NCI-H1105 treated with DMSO at 0.1 percent for 48 hours (cell line): ENCODE results near the gene ZNF880.
"Not testable (repeated sequence)": the region's sequence is repeated elsewhere in the genome, so short reads cannot be mapped to it uniquely, and the experiment has no call there.

Source experiments
- DNase-seq: peaks from one replicate; lab custom pipeline; 2025; lab: John Stamatoyannopoulos, UW

Gene ZNF880

DNA sequence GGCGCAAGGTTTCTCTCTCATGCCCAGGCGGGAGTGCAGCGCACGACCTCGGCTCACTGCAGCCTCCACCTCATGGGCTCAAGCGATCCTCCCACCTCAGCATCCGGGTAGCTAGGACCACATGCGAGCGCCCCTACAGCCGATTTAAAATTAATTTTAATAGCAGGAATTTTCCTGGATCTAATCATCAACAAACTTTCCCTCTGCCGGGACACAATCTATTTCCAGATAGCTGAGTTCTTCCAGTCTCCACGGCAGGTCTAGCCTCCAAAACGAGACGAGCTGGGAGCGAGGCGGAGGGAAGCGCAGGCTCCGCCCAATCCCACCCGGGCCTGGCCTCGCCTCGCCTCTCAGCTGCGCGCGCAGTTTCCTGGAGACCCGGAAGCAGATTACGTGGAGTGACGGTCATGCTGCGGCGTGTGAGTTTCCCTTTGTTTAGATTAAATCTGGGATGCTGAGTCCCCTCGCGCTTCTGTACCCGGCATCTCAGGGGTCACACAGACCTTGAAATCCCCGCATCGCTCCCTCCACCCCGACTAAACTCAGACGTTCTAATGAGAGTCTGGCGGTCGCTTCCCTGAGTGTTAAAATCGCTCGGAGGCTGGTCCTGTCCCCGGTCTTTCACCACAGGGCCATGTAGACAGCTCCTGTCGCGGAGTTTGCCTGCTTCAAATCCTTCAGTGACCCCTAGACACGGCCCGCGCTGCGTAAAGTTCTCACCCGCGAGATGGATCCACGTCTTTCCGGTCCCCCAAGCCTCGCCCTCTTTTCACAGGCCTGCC lies at the start of gene ZNF880:
TSS of gene ZNF880 (plus strand) at position 365 of the 782 bp plus-strand sequence. CDS start at position 408, 43 bp downstream.
- no peak for DNase-seq

DNA sequence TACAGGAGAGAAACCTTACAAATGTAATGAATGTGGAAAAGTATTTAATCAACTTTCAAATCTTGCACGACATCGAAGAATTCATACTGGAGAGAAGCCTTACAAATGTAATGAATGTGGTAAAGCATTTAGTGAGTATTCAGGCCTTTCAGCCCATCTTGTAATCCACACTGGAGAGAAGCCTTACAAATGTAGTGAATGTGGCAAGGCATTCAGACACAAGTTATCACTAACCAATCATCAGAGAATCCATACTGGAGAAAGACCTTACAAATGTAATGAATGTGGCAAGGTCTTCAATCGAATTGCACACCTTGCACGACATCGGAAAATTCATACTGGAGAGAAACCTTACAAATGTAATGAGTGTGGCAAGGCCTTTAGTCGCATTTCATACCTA lies 47.3 kb upstream of the ZNF880 start:
- no peak for DNase-seq

DNA sequence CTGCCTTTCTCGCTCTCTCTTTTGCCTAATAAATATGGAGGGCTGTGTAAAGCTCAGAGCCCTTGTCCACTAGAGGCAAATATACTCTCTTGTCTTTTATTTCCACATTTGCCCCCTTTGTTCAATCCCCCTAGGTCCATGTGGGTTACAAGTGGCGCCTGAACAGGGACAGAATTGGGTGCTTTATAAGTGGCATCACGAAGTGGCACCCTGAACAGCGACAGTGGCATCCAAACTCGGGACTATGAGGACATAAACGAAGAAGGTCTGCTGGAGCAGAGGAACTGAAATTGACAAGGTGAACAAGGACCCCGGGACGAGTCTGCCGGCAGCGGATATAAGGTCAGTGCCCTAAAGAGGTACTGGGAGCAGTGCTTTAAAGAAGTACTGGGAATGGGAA lies 38.0 kb upstream of the ZNF880 start:
- no peak for DNase-seq

DNA sequence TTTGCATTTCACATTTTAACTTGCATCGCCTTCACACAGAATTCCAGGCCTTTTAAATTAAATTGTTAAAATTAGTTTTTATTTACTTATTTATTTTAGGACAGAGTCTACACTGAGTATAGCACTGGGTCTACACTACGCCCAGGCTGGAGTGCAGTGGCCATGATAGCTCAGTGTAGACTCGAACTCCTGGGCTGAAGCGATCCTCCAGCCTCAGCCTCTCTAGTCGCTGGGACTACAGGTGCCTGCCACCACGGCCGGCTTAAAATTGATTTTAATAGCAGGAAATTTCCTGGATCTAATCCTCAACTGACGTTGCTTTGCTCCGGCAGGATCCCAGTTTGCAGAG lies 34.0 kb upstream of the ZNF880 start:
- no peak for DNase-seq

DNA sequence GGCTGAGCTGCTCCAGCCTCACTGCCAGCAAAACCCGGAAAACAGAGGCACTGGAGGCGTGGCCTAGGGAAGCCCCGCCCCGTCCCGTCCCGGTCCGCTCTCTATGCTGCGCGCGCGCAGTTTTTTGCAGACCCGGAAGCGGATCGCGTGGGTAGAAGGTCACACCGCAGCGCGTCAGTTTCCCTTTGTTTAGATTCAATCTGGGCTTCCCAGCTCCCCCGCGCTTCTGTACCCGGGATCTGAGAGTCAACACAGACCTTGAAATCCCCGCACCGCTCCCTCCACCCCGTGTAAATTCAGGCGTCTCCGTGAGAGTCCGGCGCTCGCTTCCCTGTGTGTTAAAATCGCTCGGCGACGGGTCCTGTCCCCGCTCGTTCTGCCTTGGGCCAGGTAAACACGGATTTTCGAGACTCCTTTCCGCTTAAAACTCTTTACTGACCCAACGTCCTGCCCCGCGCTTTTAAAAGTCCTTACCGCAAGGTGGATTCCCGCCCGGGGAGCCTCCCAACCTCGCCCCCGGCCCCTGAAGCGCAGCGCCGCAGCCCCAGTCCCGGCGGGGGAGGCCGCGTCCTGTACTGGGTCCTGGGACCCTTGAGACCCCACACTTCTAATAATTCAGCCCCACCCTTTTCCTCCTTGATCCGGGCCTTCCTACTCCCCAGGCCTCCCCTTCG lies 33.5 kb upstream of the ZNF880 start, which contains the start of gene ZNF610:
TSS of gene ZNF610 (plus strand) at position 127 of the 674 bp plus-strand sequence. CDS start 12,930 bp downstream, outside the sequence.
- DNase-seq: peak; percentile 61

DNA sequence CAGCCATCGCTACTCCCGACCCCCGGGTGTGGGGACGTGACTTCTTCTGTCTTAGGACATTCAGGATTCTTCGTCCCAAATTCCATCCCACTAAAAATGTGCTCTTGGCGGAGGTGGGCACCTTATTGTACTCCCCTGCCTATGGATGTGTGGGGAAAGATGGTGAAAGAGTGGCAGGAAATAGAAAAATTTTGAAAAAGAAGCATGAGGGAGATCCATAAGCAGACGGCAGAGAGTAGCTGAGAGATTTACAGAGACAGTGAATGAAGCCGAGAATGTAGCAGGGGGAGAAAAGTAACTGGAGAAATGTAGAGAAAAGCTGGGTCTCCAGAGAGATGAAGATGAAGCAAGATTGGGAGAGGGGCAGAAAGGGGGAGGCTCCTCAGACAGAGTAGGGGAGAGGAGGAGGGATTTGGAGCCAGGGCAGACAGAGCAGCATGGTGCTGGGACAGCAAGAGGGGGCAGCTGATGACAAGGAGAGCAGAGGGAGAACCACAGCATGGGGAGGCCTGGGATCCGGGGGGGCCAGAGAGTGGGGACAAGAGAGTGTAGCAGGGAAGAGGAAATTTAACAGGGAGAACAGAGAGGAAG lies 32.8 kb upstream of the ZNF880 start:
- DNase-seq: no peak

DNA sequence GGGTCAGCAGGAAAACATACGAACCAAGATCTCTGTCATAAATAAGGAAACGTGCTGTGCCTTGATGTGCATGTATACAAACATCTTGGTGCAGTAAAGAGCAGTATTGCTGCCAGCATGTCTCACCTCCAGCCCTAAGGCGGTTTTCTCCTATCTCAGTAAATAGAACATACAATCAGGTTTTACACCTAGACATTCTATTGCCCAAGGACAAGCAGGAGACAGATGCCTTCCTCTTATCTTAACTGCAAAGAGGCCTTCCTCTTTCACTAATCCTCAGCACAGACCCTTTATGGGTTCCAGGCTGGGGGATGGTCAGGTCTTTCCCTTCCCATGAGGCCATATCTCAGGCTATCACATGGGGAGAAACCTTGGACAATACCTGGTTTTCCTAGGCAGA lies 30.7 kb upstream of the ZNF880 start:
- DNase-seq: not testable (repeated sequence)

DNA sequence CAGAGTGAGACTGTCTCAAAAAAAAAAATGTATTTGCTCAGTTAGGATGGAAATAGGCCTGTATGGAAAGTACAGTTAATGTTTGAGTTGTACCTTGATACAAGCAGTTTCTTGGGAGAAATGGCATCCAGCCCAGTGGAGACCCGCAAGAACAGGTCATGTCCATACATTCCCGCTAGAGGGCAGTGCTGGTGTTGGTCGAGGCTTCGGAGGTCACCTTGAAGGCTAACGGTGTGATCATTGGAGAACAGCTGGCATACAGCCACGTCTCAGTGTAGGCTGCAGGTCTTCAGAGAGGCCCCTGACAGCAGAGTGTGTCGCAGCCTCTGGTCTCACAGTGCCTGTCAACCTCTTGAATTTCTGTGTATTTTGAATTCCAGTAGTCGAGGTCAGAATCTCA lies 26.2 kb upstream of the ZNF880 start:
- peak; percentile 77 for DNase-seq

DNA sequence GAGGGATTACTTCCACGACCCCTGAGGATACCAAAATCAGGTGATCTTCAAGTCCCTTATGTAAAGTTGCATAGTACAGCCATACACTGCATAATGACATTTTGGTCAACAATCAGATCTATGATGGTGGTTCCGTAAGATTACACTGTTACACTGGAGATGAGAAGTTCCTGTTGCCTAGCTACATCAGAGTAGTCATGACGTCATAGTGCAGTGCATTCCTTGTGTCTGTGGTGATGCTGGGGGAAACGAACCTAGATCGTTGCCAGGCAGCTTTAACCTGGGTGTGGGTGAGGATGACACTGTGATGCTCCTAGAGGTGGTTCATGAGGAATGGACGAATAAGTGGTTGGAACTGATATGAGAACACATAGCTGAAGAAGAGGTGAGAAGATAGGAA lies 24.6 kb upstream of the ZNF880 start:
- no peak for DNase-seq

DNA sequence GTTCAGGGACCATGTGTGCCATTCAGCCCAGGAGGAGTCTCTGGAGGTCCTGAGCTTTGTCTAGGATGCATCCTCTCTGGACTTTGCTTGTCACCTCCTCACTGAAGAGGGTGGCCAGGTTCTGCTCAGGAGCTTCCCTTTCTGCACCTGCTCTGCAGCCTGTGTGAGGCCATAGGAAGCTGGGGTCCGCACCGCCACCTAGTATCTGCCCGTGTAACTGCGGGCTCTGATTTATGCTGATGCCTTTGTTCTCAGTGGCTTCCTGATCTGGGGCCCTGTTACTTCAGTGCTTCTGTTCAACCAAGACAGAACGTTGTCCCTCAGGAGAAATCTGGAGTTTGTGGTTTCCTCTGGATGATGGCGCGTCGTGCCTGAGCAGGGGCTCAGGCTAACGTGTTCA lies 18.2 kb upstream of the ZNF880 start:
- no peak for DNase-seq

DNA sequence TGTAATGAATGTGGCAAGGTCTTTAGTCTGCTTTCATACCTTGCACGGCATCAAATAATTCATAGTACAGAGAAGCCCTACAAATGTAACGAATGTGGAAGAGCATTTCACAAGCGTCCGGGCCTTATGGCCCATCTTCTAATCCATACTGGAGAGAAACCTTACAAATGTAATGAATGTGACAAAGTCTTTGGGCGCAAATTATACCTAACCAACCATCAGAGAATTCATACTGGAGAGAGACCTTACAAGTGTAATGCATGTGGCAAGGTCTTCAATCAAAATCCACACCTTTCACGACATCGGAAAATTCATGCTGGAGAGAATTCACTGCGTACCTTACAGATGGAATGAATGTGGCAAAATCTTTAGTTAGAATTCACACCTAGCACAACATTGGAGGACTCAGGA lies 3.3 kb upstream of the ZNF880 start:
- DNase-seq: no peak

DNA sequence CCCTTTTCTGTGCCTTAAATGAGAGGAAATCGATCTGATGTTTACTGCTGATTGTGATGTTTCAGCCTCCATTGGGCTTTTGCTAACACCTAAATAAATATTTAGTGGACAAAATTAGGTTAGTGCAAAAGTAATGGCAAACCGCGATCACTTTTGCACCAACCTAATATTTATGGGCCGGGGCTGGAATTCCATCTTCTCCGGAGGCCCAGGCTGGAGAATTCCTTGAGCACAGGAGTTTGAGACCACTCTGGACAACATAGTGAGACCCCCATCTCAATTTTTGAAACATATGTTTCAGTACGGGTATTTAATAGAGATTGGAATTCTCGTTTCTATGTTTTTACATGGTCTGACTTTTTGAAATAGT lies 603 bp downstream of the ZNF880 start:
- DNase-seq: no peak

DNA sequence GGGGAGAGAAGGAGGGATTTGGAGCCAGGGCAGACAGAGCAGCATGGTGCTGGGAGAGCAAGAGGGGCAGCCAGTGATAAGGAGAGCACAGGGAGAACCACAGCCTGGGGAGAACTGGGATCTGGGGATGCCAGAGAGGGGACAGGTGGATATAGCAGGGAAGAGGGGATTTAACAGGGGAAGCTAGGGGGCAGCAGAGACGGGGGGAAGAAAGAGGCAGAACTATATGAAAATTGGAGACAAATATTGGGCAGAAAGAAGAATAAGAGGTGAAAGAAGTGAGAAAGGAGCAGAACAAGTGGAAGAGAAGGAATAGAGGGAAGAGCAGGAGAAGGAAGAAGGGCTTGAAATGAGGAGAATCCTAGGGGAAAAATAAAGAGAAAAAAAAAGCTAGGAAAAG lies 21.4 kb downstream of the ZNF880 start:
- no peak for DNase-seq

DNA sequence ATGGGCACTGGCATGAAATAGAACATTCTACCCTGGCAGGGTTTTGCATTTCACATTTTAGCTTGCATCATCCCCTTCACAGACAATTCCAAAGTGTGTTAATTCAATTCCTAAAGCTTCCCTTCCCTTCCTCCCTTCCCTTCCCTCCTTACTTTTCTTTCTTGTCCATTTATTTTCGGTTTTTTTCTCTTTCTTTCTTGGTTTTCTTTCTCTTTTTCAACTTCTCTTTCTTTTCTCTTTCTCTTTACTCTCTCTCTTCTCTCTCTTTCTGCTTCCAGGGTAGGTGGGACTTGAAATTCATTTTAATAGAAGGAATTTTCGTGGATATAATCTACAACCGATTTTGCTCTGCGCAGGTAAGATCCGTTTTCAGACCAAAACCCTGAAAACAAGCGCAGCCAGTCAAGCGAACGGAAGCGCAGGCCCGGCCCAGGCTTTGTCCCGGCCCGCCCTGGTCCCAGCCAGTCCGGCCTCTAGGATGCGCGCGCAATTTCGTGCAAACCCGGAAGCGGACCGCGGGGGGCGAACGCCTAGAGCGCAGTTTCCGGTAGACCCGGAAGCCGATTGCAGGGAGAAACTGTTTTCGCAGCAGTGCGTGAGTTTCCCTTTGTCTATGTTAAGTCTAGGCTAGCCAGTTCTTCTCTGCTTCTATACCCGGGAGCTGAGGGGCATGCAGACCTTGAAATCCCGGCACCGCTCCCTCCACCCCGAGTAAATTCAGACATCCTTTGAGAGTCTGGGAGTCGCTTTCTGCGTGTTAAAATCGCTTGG lies 27.8 kb downstream of the ZNF880 start, which contains the start of gene ZNF528:
TSS of gene ZNF528 (plus strand) at position 540 of the 771 bp plus-strand sequence. CDS start 4,165 bp downstream, outside the sequence.
- peak; percentile 87 for DNase-seq

DNA sequence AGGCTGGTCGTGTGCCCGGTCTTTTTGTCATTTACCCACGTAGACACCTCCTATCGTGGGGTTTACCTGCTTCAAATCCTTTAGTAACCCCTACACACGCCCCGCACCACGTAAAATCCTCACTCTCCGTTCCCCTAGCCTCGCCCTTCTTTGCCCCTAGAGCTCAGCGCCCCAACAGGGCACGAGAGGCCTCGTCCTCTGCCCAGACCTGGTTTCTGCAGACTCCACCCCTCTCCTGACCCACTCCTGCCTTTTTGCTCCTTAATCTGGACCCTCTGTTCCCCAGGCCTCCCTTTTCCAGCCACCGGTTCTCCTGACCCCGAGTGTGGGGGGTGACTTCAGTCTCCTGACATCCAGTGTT lies 28.3 kb downstream of the ZNF880 start:
- DNase-seq: no peak

DNA sequence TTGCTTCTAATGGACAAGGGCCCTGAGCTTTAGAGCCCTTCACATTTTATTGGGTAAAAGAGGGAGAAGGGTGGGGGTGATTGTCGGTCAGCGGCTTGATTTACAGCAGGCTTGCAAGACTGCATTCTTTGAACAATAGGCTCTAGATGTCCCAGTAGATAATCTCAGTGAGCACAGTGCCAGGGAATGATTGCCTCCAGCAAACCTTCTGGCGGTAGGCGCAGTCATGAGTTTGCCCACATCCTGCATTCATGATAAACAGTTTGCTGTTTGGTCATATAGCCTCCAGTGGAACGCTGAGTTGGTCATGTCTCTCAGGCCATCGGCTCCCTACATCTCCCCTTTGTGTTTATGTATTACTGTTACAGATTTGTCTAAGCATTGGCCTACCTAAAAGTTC lies 40.6 kb downstream of the ZNF880 start:
- no peak for DNase-seq

DNA sequence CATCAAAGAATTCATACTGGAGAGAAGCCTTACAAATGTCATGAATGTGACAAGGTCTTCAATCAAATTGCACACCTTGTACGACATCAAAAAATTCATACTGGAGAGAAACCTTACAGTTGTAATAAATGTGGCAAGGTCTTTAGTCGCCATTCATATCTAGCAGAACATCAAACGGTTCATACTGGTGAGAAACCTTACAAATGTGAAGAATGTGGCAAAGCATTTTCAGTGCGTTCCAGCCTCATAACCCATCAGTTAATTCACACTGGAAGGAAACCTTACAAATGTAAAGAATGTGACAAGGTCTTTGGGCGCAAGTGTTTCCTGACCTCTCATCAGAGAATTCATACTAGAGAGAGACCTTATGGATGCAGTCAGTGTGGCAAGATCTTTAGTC lies 46.0 kb downstream of the ZNF880 start:
- no peak for DNase-seq

DNA sequence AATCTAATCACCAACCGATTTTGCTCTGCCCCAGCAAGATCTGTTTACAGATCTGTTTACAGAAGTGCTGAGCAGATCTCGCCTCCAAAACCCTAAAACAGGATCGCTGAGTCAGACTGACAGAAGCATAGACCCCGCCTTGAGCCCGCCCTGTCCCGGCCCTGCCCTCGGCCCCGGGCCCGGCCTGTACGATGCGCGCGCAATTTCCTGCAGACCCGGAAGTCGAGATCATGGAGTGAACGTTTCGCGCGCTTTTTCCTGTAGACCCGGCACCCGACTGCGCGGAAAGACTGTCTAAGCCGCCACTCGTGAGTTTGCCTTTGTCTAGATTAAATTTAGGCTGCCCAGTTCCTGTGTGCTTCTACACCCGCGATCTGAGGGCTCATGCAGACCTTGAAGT lies 59.2 kb downstream of the ZNF880 start, which contains the start of gene ZNF534:
TSS of gene ZNF534 (plus strand) at position 212 of the 400 bp plus-strand sequence. CDS start 2,327 bp downstream, outside the sequence.
- no peak for DNase-seq
